Activated naive CD4-positive, alpha-beta T cell treated with anti-CD3 and anti-CD28 coated beads, Interleukin-2, amount 50 U/mL, for 24 hours (primary cell): ENCODE results near the gene AUH.

Source experiments
- H3K27ac Mint-ChIP-seq: one replicate; pipeline ENCODE4 v1.8.0; 2021; ENCODE audit warnings: mild to moderate bottlenecking, mixed read lengths
- H3K27me3 Mint-ChIP-seq: one replicate; pipeline ENCODE4 v1.8.0; 2021; ENCODE audit warnings: mixed read lengths
- H3K36me3 Mint-ChIP-seq: one replicate; pipeline ENCODE4 v1.8.0; 2021; ENCODE audit warnings: mixed read lengths
- H3K4me1 Mint-ChIP-seq: one replicate; pipeline ENCODE4 v1.8.0; 2021; ENCODE audit warnings: mixed read lengths
- H3K4me3 Mint-ChIP-seq: one replicate; pipeline ENCODE4 v1.8.0; 2021; ENCODE audit warnings: mild to moderate bottlenecking, mixed read lengths
- H3K9me3 Mint-ChIP-seq: one replicate; pipeline ENCODE4 v1.8.0; 2021; ENCODE audit warnings: mixed read lengths

AUH gene

GRCh38 chr9:91179237-91180138 lies 182.2 kb downstream of the AUH start:
- H3K27ac Mint-ChIP-seq: no peak overlapping the region
- no peaks in the 10 kb centered on the region for H3K36me3 Mint-ChIP-seq
- H3K4me1 Mint-ChIP-seq: peaks cover 27% of the 10 kb centered on the region
- no peaks in the 10 kb centered on the region for H3K27me3 Mint-ChIP-seq
- no peak overlapping the region for H3K4me3 Mint-ChIP-seq
- H3K9me3 Mint-ChIP-seq: no peaks in the 10 kb centered on the region

DNA sequence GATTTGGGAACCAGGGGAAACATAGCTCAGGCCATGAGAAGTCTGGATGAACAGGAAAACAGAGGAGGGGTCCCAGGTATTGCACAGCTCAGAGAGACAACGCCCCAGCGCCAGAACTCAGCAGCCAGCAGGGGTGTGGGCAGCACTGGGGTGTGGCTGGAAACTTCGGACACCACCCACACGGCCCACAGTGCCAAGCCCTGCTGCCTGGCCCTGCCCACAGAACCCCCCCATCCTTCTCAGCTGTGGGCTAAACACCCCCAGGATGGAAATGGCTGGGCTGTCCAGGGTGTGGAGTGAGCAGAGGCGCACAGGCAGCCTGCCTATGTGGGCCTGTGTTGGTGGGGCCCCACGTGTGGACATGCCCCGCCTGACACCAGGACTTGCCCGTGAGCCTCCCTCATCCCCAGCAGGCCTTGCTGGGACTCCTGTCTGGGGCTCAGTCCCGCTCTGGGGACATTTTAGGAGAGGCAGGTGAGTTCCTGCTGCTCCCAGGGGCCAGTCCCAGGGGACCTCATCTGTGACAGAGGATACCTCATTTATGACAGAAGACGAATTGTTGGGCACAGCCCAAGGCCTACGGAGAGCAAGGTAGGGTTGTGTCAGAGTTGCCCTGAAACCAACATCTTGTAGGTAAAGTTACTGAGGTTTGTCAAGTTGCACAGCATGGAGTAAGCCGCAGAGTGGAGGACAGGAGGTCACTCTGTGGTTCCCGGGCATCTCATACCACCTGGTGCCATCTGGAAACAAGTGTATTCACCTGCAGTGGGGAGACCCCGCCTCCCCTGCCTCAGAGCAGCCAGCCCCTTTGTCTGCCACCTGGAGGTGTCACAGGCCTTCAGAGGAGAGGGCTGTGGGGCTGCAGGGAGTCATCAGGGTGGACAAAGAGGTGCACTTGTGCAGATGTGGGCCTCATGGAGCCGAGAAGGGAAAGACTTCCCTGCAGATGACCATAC lies 183.2 kb downstream of the AUH start:
- peaks cover 34% of the 10 kb centered on the region for H3K4me1 Mint-ChIP-seq
- H3K27me3 Mint-ChIP-seq: no peaks in the 10 kb centered on the region
- H3K27ac Mint-ChIP-seq: no peak overlapping the region
- H3K9me3 Mint-ChIP-seq: no peaks in the 10 kb centered on the region
- H3K4me3 Mint-ChIP-seq: no peak overlapping the region
- H3K36me3 Mint-ChIP-seq: no peaks in the 10 kb centered on the region

DNA sequence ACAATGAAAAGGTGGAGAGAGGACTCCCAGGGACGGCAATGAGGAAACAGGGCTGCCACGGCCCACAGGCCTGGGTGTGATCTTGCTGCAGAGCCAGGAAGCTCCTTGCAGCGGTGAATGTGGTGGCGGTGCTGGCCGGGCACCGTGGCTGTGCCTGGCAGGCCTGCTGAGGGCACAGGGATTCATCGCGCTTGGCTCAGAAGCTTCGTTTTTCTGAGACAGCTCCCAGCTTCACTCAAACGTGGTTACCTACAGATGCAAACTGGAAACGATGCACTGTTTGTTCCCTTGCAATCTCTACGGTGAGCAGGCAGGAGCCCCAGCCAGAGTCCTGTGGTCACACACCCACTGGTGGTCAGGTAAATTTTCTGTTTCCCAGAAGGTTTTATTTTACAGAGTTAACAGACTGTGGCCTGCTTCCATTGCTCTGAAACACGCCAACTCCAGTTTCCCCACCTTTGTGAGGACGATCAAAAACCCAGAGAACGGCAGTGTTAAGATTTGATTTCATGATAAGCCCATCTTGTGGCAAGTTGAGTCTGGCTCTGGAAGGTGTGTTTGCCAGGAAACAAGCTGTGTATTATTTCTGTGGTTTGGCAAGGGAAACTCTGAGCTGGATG lies 183.9 kb downstream of the AUH start:
- Mint-ChIP-seq H3K4me3 (no peak overlapping the region), H3K36me3 (no peaks in the 10 kb centered on the region), H3K27ac (peak overlapping the region; percentile 14), H3K27me3 (no peaks in the 10 kb centered on the region), H3K4me1 (peaks cover 34% of the 10 kb centered on the region), H3K9me3 (no peaks in the 10 kb centered on the region)

GRCh38 chr9:91177081-91177480 lies 184.6 kb downstream of the AUH start:
- Mint-ChIP-seq H3K4me3 (no peak overlapping the region), H3K36me3 (no peaks in the 10 kb centered on the region), H3K27ac (no peak overlapping the region), H3K9me3 (peaks cover under 1% of the 10 kb centered on the region), H3K4me1 (peaks cover 34% of the 10 kb centered on the region), H3K27me3 (no peaks in the 10 kb centered on the region)

- peaks cover 34% of the 10 kb centered on the region for H3K4me1 Mint-ChIP-seq
- no peak overlapping the region for H3K27ac Mint-ChIP-seq
Observed at GRCh38 chr9:91176426-91176825, 185.3 kb downstream of the AUH start.

GRCh38 chr9:91174772-91175171 lies 186.9 kb downstream of the AUH start:
- Mint-ChIP-seq H3K4me1 (peaks cover 34% of the 10 kb centered on the region), H3K36me3 (peaks cover 7% of the 10 kb centered on the region), H3K9me3 (peaks cover 11% of the 10 kb centered on the region), H3K27ac (no peak overlapping the region), H3K4me3 (no peak overlapping the region), H3K27me3 (no peaks in the 10 kb centered on the region)

More at GRCh38 chr9:91176426-91176825, 185.3 kb downstream of the AUH start:
- Mint-ChIP-seq H3K27me3 (no peaks in the 10 kb centered on the region), H3K9me3 (peaks cover 6% of the 10 kb centered on the region), H3K36me3 (peaks cover 6% of the 10 kb centered on the region), H3K4me3 (no peak overlapping the region)

DNA sequence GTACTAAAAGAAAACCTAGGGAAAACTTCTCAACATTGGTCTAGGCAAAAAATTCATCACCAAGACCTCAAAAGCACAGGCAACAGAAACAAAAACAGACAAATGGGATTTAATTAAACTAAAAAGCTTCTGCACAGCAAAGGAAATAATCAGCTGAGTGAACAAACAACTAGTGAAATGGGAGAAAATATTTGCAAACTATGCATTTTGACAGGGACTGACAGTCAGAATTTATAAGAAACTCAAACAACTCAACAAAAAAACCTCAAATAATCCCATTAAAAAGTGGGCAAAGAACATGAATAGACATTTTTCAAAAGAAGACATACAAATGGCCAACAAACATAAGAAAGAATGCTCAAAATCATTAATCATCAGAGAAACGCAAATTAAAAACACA lies 189.4 kb downstream of the AUH start:
- peaks cover 7% of the 10 kb centered on the region for H3K36me3 Mint-ChIP-seq
- H3K27ac Mint-ChIP-seq: no peak overlapping the region

DNA sequence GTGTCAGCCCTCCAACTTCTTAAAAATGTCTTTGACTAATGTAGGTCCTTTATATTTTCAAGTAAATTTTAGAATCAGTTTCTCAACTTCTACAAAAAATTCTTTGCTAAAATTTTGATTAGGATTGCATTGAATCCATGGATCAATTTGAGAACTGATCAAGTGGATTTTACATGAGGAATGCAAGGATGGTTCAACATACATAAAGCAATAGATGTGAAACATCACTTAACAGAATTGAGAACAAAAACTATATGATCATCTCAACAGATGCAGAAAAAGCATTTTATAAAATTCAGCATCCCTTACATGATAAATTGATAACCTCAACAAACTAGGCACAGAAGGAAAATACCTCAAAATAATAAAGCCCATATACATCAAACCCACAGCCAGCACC lies 190.8 kb downstream of the AUH start:
- Mint-ChIP-seq H3K36me3 (peaks cover 7% of the 10 kb centered on the region), H3K27me3 (no peaks in the 10 kb centered on the region), H3K4me3 (no peak overlapping the region), H3K27ac (no peak overlapping the region), H3K4me1 (peaks cover 21% of the 10 kb centered on the region), H3K9me3 (peaks cover 11% of the 10 kb centered on the region)

More for the DNA sequence above, 189.4 kb downstream of the AUH start:
- Mint-ChIP-seq H3K9me3 (peaks cover 11% of the 10 kb centered on the region), H3K27me3 (no peaks in the 10 kb centered on the region), H3K4me1 (peaks cover 25% of the 10 kb centered on the region), H3K4me3 (no peak overlapping the region)

GRCh38 chr9:91166796-91167366 lies 194.8 kb downstream of the AUH start:
- H3K36me3 Mint-ChIP-seq: peaks cover 6% of the 10 kb centered on the region
- H3K27ac Mint-ChIP-seq: no peak overlapping the region
- peaks cover 23% of the 10 kb centered on the region for H3K4me1 Mint-ChIP-seq
- no peaks in the 10 kb centered on the region for H3K27me3 Mint-ChIP-seq
- H3K9me3 Mint-ChIP-seq: peaks cover 8% of the 10 kb centered on the region
- H3K4me3 Mint-ChIP-seq: no peak overlapping the region

- Mint-ChIP-seq H3K36me3 (no peaks in the 10 kb centered on the region), H3K4me1 (peaks cover 29% of the 10 kb centered on the region), H3K27me3 (no peaks in the 10 kb centered on the region), H3K27ac (no peak overlapping the region), H3K4me3 (no peak overlapping the region), H3K9me3 (no peaks in the 10 kb centered on the region)
Observed at GRCh38 chr9:91164724-91165520, 196.8 kb downstream of the AUH start.
